ACC112 (cell line): Measurements from ENCODE around the gene ABHD14A.
A peak's percentile ranks its signal among the peaks of the same experiment; 100 is the strongest.

Source experiments
- H2AFZ ChIP-seq: fragments of 200-600 bp; sonication (generic); one replicate; pipeline ENCODE4 v1.6.0; 2017; ENCODE audit warnings: antibody characterized with exemption, low read length; ENCODE audit not compliant: unreplicated experiment
- H3K27ac ChIP-seq: fragments of 200-600 bp; sonication (generic); 2 replicates; pipeline ENCODE4 v1.5.1; 2014; ENCODE audit warnings: low read depth, mild to moderate bottlenecking, antibody characterized with exemption, low read length, moderate library complexity
- H3K27me3 ChIP-seq: fragments of 200-600 bp; sonication (generic); 2 replicates; pipeline ENCODE4 v1.6.1; 2014; ENCODE audit warnings: mild to moderate bottlenecking, antibody characterized with exemption, low read length, moderate library complexity, mixed read lengths; ENCODE audit not compliant: insufficient read depth
- H3K36me3 ChIP-seq: fragments of 200-600 bp; sonication (generic); 2 replicates; pipeline ENCODE4 v1.6.1; 2016; ENCODE audit warnings: mild to moderate bottlenecking, antibody characterized with exemption, low read length, moderate library complexity, mixed read lengths; ENCODE audit not compliant: insufficient read depth
- H3K4me1 ChIP-seq: fragments of 200-600 bp; sonication (generic); one replicate; pipeline ENCODE4 v1.6.1; 2016; ENCODE audit warnings: low read length, mixed read lengths; ENCODE audit not compliant: insufficient read depth, unreplicated experiment, control insufficient read depth
- H3K4me3 ChIP-seq: fragments of 200-600 bp; sonication (generic); 2 replicates; pipeline ENCODE4 v1.5.1; 2014; ENCODE audit warnings: mild to moderate bottlenecking, low read depth, low read length
- H3K79me2 ChIP-seq: fragments of 200-600 bp; sonication (generic); one replicate; pipeline ENCODE4 v1.6.0; 2016; ENCODE audit warnings: low read length; ENCODE audit not compliant: control insufficient read depth, unreplicated experiment, insufficient read depth

Gene ABHD14A

DNA sequence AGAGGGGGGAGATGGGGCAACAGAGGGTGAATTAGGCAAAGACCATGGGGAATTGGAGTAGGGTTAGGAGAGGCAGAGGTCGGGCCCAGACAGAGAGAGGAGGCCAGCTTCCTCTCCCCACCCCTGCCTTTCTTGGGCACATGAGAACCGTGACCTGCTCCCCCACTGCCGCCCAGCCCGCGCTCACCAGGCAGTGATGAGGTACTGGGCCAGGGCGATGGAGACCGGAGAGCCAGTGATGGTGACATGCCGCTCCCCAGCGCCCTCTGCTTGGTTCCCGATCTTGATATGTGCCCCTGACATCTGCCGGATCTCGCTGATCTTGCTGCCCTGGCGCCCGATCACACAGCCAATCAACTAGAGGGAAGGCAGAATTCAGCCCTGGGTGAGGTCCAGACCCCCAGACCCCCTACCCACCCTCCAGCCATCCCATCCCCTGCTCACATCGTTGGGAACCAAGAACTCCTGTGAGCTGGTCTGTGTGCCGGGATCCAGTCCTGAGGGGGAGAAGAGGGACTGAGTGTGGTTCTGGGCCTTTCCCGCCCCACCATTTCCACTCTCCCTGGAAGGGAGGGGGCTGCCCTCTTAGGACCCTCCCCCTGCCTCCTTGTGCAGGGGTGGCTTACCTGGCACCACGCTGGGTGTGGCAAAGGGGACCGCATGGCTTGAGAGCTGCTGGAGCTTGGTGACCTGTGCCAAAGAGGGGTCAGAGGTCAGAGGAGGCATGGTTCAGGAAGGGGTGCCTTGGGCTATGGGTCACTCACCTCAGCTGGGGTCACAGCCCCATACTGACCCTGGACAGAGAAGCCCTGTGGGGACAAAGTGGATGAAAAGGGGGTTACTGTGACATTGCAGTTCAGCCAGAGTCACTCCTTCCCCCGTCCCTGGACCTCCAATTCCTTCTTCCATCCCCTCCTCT is 16.0 kb upstream of the ABHD14A start:
- Histone ChIP-seq H2AFZ (no peak overlapping the region), H3K4me1 (peaks cover under 1% of the 10 kb centered on the region), H3K27me3 (no peaks in the 10 kb centered on the region), H3K4me3 (no peak overlapping the region), H3K79me2 (no peaks in the 10 kb centered on the region), H3K36me3 (no peaks in the 10 kb centered on the region), H3K27ac (no peak overlapping the region)

GRCh38 chr3:51959651-51960050 is 15.2 kb upstream of the ABHD14A start:
- Histone ChIP-seq H3K36me3 (no peaks in the 10 kb centered on the region), H2AFZ (no peak overlapping the region)

GRCh38 chr3:51960386-51960785 is 14.5 kb upstream of the ABHD14A start:
- Histone ChIP-seq H3K27ac (no peak overlapping the region), H3K79me2 (peaks cover 10% of the 10 kb centered on the region), H3K4me3 (no peak overlapping the region), H2AFZ (no peak overlapping the region), H3K27me3 (no peaks in the 10 kb centered on the region), H3K36me3 (no peaks in the 10 kb centered on the region), H3K4me1 (no peaks in the 10 kb centered on the region)

More at GRCh38 chr3:51959651-51960050, 15.2 kb upstream of the ABHD14A start:
- no peak overlapping the region for H3K27ac ChIP-seq
- no peaks in the 10 kb centered on the region for H3K27me3 ChIP-seq
- no peaks in the 10 kb centered on the region for H3K4me1 ChIP-seq
- H3K4me3 ChIP-seq, result no peak overlapping the region
- peaks cover 2% of the 10 kb centered on the region for H3K79me2 ChIP-seq

DNA sequence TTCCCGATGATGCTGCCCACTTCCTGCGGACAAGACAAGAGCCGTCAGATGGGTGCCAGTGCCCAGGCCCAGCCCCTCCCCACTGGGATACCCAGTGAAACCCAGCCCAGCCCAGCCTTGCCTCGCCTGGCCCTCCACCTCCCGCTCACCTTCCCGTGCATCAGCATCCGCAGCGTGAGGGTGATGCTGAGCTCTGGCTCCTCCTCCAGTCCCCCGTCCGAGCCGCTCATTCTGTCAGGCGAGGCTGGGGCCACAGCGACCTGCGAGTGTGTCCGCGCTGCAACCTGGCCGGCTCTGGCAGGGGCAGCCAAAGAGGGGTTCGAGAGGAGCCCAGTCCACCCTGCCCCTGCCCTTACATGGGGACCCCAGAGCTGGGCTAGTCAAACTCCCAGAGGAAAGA is 13.9 kb upstream of the ABHD14A start:
- Histone ChIP-seq H3K36me3 (no peaks in the 10 kb centered on the region), H3K4me1 (peaks cover 4% of the 10 kb centered on the region)

DNA sequence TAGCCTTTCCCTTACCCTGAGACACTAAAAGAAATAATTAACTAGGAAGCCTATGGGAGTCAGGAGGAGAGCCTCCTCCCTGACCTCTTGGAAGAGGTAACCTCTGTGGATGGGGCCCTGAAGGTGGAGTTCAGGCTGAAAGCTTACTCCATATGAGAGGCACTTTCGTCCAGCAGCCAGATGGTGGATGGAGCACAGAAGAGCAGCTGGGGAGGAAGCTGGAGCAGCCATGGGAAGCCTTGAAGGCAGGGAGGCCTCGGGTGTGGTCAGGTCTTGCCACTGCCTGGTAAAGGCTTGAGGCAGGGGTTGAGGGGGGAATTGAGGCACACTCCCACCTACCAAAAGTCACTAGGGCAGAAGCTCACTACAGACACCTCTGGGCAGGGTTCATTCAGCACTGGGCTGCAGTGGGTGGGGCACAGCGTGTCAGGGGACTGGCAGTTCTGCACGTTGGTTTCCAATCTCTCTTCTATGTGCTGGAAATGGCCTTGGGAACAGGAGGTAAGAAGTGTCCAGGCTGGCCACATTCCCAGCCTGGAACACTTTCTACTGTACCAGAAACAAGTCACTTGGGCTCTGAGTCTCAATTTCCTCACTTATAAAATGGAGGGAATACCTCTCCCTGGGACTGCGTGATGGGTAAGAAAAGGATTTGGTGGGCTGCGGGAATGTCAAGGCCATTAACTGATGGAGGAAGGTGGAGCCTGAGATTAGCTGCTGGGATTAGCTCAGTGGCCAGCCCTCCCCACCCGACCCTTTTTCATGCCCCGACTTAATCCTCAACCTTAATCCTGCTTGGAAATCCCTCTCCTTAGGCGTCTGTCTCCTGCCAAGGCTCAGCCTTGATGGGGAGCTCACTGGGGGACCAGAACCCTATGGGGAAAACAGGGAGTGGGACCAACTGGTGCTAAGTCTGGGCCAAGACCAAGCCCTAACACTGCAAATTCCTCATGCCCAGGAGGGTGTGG is 13.0 kb upstream of the ABHD14A start:
- peaks cover 20% of the 10 kb centered on the region for H3K79me2 ChIP-seq
- H3K27me3 ChIP-seq, result no peaks in the 10 kb centered on the region
- H3K4me1 ChIP-seq, result peaks cover 12% of the 10 kb centered on the region
- H3K27ac ChIP-seq, result no peak overlapping the region
- no peak overlapping the region for H2AFZ ChIP-seq
- H3K4me3 ChIP-seq, result no peak overlapping the region
- no peaks in the 10 kb centered on the region for H3K36me3 ChIP-seq

More for the DNA sequence above, 13.9 kb upstream of the ABHD14A start:
- Histone ChIP-seq H3K27ac (no peak overlapping the region), H2AFZ (no peak overlapping the region), H3K4me3 (no peak overlapping the region), H3K79me2 (peaks cover 12% of the 10 kb centered on the region), H3K27me3 (no peaks in the 10 kb centered on the region)

GRCh38 chr3:51962854-51963530 is 11.9 kb upstream of the ABHD14A start:
- Histone ChIP-seq H3K36me3 (no peaks in the 10 kb centered on the region), H3K27ac (no peak overlapping the region), H3K4me3 (no peak overlapping the region), H3K27me3 (no peaks in the 10 kb centered on the region), H2AFZ (no peak overlapping the region), H3K4me1 (peaks cover 12% of the 10 kb centered on the region), H3K79me2 (peaks cover 23% of the 10 kb centered on the region)

DNA sequence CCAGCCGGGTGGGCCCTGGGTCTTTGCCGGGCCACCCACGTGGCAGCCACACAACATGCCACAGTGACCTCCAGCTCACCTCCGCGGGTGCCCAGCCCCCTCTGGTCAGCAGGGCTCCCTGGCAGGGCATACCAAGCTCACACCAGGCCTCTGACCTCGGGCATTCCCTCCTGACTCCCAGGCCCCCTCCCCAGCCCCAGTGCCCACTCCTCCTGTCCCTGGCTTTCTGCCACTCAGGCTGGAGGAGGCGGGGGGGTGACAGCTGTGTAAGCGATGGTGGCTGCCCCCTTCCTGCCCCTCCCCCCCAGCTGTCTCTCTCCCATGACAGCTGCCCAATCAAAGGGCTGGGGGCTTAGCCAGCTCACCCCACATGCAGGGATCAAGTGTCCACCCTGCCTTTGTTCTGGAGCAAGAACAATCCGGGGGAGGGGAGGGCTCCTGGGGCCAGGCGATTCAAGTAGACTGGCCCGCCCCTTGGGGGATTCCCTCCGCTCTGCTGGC is 10.9 kb upstream of the ABHD14A start:
- H3K36me3 ChIP-seq, result no peaks in the 10 kb centered on the region
- H3K27ac ChIP-seq, result no peak overlapping the region
- H3K27me3 ChIP-seq, result no peaks in the 10 kb centered on the region
- H3K4me1 ChIP-seq, result peaks cover 15% of the 10 kb centered on the region
- H2AFZ ChIP-seq, result no peak overlapping the region
- peaks cover 23% of the 10 kb centered on the region for H3K79me2 ChIP-seq
- H3K4me3 ChIP-seq, result no peak overlapping the region

DNA sequence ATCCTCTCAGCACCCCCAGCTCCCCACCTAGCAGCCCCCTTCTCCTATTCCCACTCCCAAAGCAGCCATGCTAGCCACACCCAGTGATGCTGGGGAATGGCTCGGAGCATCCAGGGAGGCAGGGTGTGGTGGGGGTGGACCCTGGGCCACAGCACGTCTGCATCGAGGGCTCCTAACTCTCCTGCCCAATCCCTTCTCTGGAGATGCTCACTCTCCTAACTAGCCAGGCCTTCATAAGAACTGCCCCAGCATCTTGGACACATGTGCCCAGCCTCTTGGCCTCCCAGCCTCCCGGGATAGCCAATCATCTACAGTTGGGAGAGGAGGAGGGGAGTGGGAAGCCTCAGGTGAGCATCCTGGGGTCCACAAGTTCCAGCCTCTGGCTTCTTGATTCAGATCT is 10.3 kb upstream of the ABHD14A start:
- Histone ChIP-seq H2AFZ (no peak overlapping the region), H3K27ac (no peak overlapping the region), H3K4me3 (no peak overlapping the region), H3K79me2 (peaks cover 23% of the 10 kb centered on the region), H3K4me1 (peaks cover 15% of the 10 kb centered on the region), H3K36me3 (no peaks in the 10 kb centered on the region), H3K27me3 (no peaks in the 10 kb centered on the region)

- H2AFZ ChIP-seq, result no peak overlapping the region
- H3K4me1 ChIP-seq, result peaks cover 15% of the 10 kb centered on the region
- no peak overlapping the region for H3K27ac ChIP-seq
- H3K79me2 ChIP-seq, result peaks cover 23% of the 10 kb centered on the region
- H3K36me3 ChIP-seq, result no peaks in the 10 kb centered on the region
- peak overlapping the region; percentile 82 for H3K4me3 ChIP-seq
- H3K27me3 ChIP-seq, result no peaks in the 10 kb centered on the region
Measured at GRCh38 chr3:51966016-51966415, 8.8 kb upstream of the ABHD14A start.

DNA sequence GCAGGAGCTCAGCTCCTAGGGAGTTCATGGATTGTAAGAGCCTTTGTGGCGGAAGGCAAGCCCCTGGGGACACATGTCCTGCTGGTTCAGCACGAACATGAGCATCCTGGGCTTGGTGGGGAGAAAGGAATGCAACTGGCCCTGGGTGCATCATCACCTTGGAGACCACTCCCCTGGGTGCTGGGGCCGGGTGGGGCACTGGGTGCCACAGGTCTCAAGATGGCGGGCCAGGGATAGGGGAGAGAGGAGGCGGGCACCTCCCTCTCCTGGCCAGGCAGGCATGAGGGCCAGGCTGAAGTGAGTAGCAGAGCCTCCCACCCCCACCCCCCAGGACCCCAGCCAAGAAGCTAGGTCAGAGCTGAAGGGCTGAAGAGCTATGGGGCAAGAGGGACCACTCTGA is 8.4 kb upstream of the ABHD14A start:
- H2AFZ ChIP-seq, result no peak overlapping the region
- H3K27me3 ChIP-seq, result no peaks in the 10 kb centered on the region
- H3K36me3 ChIP-seq, result no peaks in the 10 kb centered on the region
- peaks cover 15% of the 10 kb centered on the region for H3K4me1 ChIP-seq
- peak overlapping the region; percentile 82 for H3K4me3 ChIP-seq
- H3K79me2 ChIP-seq, result peaks cover 23% of the 10 kb centered on the region
- H3K27ac ChIP-seq, result no peak overlapping the region
